Tracheal epithelial cell (primary cell): ENCODE measurements around the gene CDA. TPM values are rescaled to one million over a fixed set of nuclear protein-coding genes. Genes with fewer than 3 reads are reported as not detected.

Source experiments
- total RNA-seq: library from RNA; depleted of rRNA; stranded (reverse); fragments of >200 nt; gene quantifications from 2 replicates; pipeline ENCODE4 v1.2.1, GENCODE V29; 2014

The CDA gene
- total RNA-seq, result 2.6 and 8.2 TPM in 2 replicates

GRCh38 chr1:20588634-20589225 lies at the start of gene CDA:
CDA (plus strand) TSS chr1:20589097; CDS start chr1:20589130, 33 bp downstream.

DNA sequence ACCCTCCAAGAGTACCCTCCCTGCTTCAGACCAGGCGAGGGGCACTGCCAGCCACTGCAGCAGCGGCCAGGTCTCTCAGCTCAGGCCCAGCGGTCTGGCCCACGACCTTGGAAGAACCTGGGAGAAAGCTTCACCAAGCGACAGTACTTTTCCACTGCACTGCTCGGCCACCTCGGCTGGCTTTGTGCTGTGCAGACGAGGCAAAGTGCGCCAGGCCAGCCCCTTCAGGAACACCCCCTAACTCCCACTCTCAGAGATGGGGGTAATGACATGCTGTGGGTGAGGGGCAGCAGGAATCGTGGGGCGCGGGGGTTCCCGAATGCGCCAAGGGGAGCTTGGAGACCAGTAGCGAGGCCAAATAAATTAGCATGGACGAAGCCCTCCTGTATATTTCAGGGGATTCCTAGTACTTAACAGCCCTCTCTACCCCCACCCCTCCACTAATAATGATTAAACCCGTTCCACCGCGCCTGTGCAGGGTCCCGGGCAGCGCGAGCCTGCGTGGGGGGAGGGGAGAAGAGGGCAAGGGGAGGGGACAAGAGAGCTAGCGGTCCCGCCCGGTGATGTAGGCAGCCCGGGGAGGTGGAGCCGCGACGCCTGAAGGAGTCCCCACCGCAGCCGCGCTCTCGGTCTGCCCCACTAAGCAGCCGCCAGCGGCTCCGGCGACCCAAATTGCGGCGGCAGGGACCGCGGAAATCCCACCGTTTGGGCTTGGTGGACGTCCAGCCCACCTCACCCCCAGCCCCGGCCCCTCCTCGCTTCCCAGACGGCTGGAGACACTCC lies 36.8 kb upstream of the CDA start, which contains the start of gene FAM43B:
FAM43B (plus strand) TSS at position 629 of the 783 bp plus-strand sequence. CDS start 401 bp downstream, outside the sequence.

GRCh38 chr1:20633190-20634064 lies 44.5 kb downstream of the CDA start, which contains the start of gene PINK1:
PINK1 (plus strand) TSS chr1:20633458; CDS start chr1:20633549, 91 bp downstream.

DNA sequence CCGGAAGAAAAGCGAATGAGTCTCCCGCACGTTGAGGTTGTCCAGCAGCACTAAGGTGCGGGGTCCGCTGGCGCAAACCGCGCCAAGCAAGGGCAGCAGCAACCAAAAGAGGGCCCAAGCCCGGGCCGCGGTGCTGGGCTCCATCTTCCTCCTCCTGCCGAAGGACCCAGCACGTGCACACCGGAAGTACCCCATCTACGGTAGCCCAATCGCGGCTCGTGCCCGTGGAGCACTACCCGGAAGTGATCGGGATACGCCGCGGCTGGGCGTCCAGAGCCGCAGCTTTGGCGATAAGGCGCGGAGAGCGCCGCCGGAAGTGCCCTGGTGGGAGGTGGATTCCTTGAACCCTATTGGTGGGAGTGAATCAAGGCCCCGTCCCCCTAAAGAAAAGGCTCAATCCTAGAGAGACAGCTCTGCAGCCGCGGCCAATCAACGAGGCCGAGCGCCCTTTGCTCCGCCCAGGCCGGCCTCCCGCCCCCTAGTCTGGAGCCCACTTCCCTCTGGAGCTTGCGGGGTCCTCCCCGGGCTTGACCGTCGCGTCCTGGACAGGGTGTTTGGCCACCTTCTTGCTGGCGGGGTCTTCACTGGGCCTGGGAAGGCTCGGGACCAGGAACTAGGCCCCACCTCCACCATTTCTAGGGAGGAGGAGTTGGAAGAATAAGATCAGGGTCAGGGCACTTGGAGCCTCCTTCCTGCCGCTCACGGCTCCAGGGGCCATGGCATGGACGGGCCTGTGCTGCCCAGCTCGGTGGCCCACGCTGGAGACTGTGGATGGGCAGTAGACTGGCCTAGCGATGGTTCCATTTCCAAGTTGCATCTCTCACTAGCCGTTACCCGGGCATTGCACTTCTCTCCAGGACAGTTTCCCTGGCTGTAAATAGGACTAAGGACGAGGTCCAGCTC lies 72.6 kb downstream of the CDA start, which contains the start of gene DDOST:
DDOST (minus strand) TSS at position 163 of the 903 bp plus-strand sequence; CDS start at position 144, 19 bp downstream.

Other genes with a start within 250 kb of the CDA start
- gene CAMK2N1, start 102.9 kb upstream of the CDA start, total RNA-seq, result 6.2 and 10.8 TPM in 2 replicates
- gene MUL1, start 80.9 kb upstream of the CDA start, total RNA-seq, result 24.7 and 28.0 TPM in 2 replicates
- gene FAM43B, start 36.5 kb upstream of the CDA start, total RNA-seq, result not detected in 2 replicates
- 60.1 and 74.5 TPM in 2 replicates for gene PINK1, start 44.4 kb downstream of the CDA start, total RNA-seq
- gene DDOST, start 72.3 kb downstream of the CDA start, total RNA-seq, result 235 and 305 TPM in 2 replicates
- gene KIF17, start 128.9 kb downstream of the CDA start, total RNA-seq, result 1.7 TPM in 2 replicates
- gene SH2D5, start 143.6 kb downstream of the CDA start, total RNA-seq, result 31.5 and 64.6 TPM in 2 replicates
- 153 and 163 TPM in 2 replicates for gene HP1BP3, start 198.2 kb downstream of the CDA start, total RNA-seq